ENCODE results near the gene HADHA.

GRCh38 chr2:26197516-26197915, 46.9 kb downstream of the HADHA start:
- no peak for TF ChIP-seq CTCF (IDR thresholded peaks at IDR 0.05)
- no peak for TF ChIP-seq EZH2 (IDR thresholded peaks at IDR 0.05; ENCODE audit: borderline replicate concordance, insufficient read depth, low read depth, low read length, poor library complexity, severe bottlenecking)
